H1 (cell line): ENCODE data around the gene HTR3E. TPM values are rescaled to one million over a fixed set of nuclear protein-coding genes. Genes with fewer than 3 reads are reported as not detected.

Source experiments
- CTCF ChIA-PET: fragments of 300-600 bp; sonication (Branson Sonifier 250); formaldehyde crosslinking; loops from one replicate; lab custom pipeline; 2021; ENCODE audit not compliant: partially characterized antibody; lab: Charles Lee
- POLR2A ChIA-PET: fragments of 300-600 bp; sonication (Branson Sonifier 250); formaldehyde crosslinking; loops from one replicate; lab custom pipeline; 2021; ENCODE audit warnings: inconsistent platforms; ENCODE audit not compliant: partially characterized antibody; lab: Charles Lee
- DNase-seq, 2 experiments: peaks; one replicate each; pipeline versions ENCODE4 v3.0.0 to v3.0.0-alpha.2; 2010 to 2022; ENCODE audit warnings: low spot score in 2 of 2, low read depth in 1 of 2, mixed read lengths in 1 of 2
- FAIRE-seq: peaks from 2 replicates; lab custom pipeline; 2011; peaks lifted over from hg19 to GRCh38; lab: Jason Lieb, UNC
- H2AFZ ChIP-seq: 2 replicates; pipeline ENCODE4 v1.8.1; 2012; ENCODE audit warnings: low read length, inconsistent platforms
- H2AK5ac ChIP-seq: 2 replicates; pipeline ENCODE4 v1.6.1; 2013; ENCODE audit warnings: low read depth, low read length
- H2BK120ac ChIP-seq: replicated peaks from 2 replicates; pipeline ENCODE3; 2013; ENCODE audit warnings: low read depth, low read length, inconsistent platforms
- H2BK12ac ChIP-seq: 2 replicates; pipeline ENCODE4 v1.6.1; 2013; ENCODE audit warnings: low read depth, low read length
- H2BK15ac ChIP-seq: 2 replicates; pipeline ENCODE4 v1.6.1; 2013; ENCODE audit warnings: low read length
- H2BK20ac ChIP-seq: 2 replicates; pipeline ENCODE4 v1.6.1; 2013; ENCODE audit warnings: low read length
- H2BK5ac ChIP-seq: 2 replicates; pipeline ENCODE4 v1.6.1; 2013; ENCODE audit warnings: low read depth, low read length
- H3K14ac ChIP-seq: 2 replicates; pipeline ENCODE4 v1.6.1; 2013; ENCODE audit warnings: inconsistent platforms; ENCODE audit not compliant: insufficient read length
- H3K18ac ChIP-seq: 2 replicates; pipeline ENCODE4 v1.6.1; 2013; ENCODE audit warnings: low read length; ENCODE audit errors: extremely low read depth
- H3K23ac ChIP-seq: 2 replicates; pipeline ENCODE4 v1.6.1; 2013; ENCODE audit warnings: inconsistent platforms; ENCODE audit not compliant: insufficient read length
- H3K23me2 ChIP-seq: 2 replicates; pipeline ENCODE4 v1.6.1; 2013; ENCODE audit warnings: low read depth, low read length
- H3K27ac ChIP-seq: 2 replicates; pipeline ENCODE4 v1.6.1; 2011; ENCODE audit warnings: low read depth, low read length, inconsistent platforms
- H3K27me3 ChIP-seq, 4 experiments: replicated peaks in 1 of 4; 1 replicate in 1 of 4; 2 replicates in 3 of 4; pipeline versions ENCODE4 v1.6.1 to v1.8.1; 2011 to 2013; ENCODE audit warnings: low read length in 3 of 4, mild to moderate bottlenecking in 3 of 4, inconsistent platforms in 2 of 4, mixed read lengths in 2 of 4, moderate library complexity in 1 of 4; ENCODE audit not compliant: control insufficient read depth in 3 of 4, insufficient read depth in 3 of 4; ENCODE audit errors: extremely low read depth in 1 of 4
- H3K36me3 ChIP-seq, 4 experiments: 2 replicates each; pipeline versions ENCODE4 v1.6.1 to v1.8.1; 2011 to 2013; ENCODE audit warnings: mild to moderate bottlenecking in 4 of 4, low read length in 3 of 4, moderate library complexity in 2 of 4, control low read depth in 1 of 4, inconsistent platforms in 1 of 4; ENCODE audit not compliant: insufficient read depth in 4 of 4, control insufficient read depth in 2 of 4
- H3K4ac ChIP-seq: replicated peaks from 2 replicates; pipeline ENCODE3; 2013; ENCODE audit warnings: low read length, low read depth, mixed read lengths, inconsistent platforms; ENCODE audit not compliant: insufficient read length
- H3K4me1 ChIP-seq, 4 experiments: replicated peaks in 1 of 4; 1 replicate in 1 of 4; 2 replicates in 3 of 4; pipeline versions ENCODE4 v1.6.1 to v1.8.1; 2011 to 2013; ENCODE audit warnings: low read length in 3 of 4, inconsistent platforms in 2 of 4, mixed read lengths in 1 of 4; ENCODE audit not compliant: insufficient read depth in 4 of 4, control insufficient read depth in 3 of 4
- H3K4me2 ChIP-seq, 2 experiments: 2 replicates each; pipeline versions ENCODE4 v1.6.1 to v1.8.1; 2011 to 2013; ENCODE audit warnings: low read depth in 2 of 2, low read length in 2 of 2, control low read depth in 1 of 2, inconsistent platforms in 1 of 2, mild to moderate bottlenecking in 1 of 2; ENCODE audit not compliant: insufficient read depth in 1 of 2
- H3K4me3 ChIP-seq, 4 experiments: fragments of 200-600, 300-600 bp in 1 of 4; sonication (generic), shearing (Covaris generic), sonication (Bioruptor Twin) in 1 of 4; 2 replicates each; pipeline versions ENCODE4 v1.5.1 to v1.8.1; 2011 to 2016; ENCODE audit warnings: low read length in 4 of 4, low read depth in 3 of 4, control low read depth in 2 of 4, inconsistent platforms in 2 of 4, mild to moderate bottlenecking in 2 of 4, mixed read lengths in 1 of 4, moderate library complexity in 1 of 4; ENCODE audit not compliant: insufficient read depth in 2 of 4; ENCODE audit errors: extremely low read depth in 1 of 4
- H3K56ac ChIP-seq: replicated peaks from 2 replicates; pipeline ENCODE3; 2013; ENCODE audit warnings: low read depth, mild to moderate bottlenecking, mixed read lengths, low read length, inconsistent platforms; ENCODE audit not compliant: insufficient read length
- H3K79me1 ChIP-seq: 2 replicates; pipeline ENCODE4 v1.6.1; 2013; ENCODE audit warnings: low read depth, low read length, control low read depth
- H3K79me2 ChIP-seq, 2 experiments: 2 replicates each; pipeline versions ENCODE4 v1.6.1 to v1.8.1; 2012 to 2013; ENCODE audit warnings: low read length in 2 of 2, mild to moderate bottlenecking in 2 of 2, inconsistent platforms in 1 of 2; ENCODE audit not compliant: insufficient read depth in 2 of 2, control insufficient read depth in 1 of 2
- H3K9ac ChIP-seq, 4 experiments: replicated peaks in 1 of 4; 1 replicate in 1 of 4; 2 replicates in 3 of 4; pipeline versions ENCODE4 v1.6.1 to v1.8.1; 2011 to 2013; ENCODE audit warnings: low read depth in 3 of 4, low read length in 3 of 4, control low read depth in 2 of 4, mild to moderate bottlenecking in 2 of 4, moderate library complexity in 2 of 4, inconsistent platforms in 1 of 4; ENCODE audit errors: extremely low read depth in 1 of 4
- H3K9me3 ChIP-seq, 2 experiments: 2 replicates each; pipeline versions ENCODE4 v1.6.1 to v1.8.1; 2012 to 2013; ENCODE audit warnings: mild to moderate bottlenecking in 2 of 2, moderate library complexity in 2 of 2, control low read depth in 1 of 2, inconsistent platforms in 1 of 2, low read depth in 1 of 2, low read length in 1 of 2, mixed read lengths in 1 of 2; ENCODE audit not compliant: insufficient read depth in 2 of 2
- H4K20me1 ChIP-seq, 2 experiments: replicated peaks in 1 of 2; 2 replicates each; pipeline versions ENCODE3 to v1.8.1; 2011 to 2013; ENCODE audit warnings: inconsistent platforms in 2 of 2, low read length in 2 of 2, mild to moderate bottlenecking in 1 of 2; ENCODE audit not compliant: insufficient read depth in 2 of 2, control insufficient read depth in 1 of 2
- H4K5ac ChIP-seq: 2 replicates; pipeline ENCODE4 v1.6.1; 2013; ENCODE audit warnings: low read length, low read depth, mixed read lengths, inconsistent platforms; ENCODE audit not compliant: insufficient read length
- H4K8ac ChIP-seq: 2 replicates; pipeline ENCODE4 v1.8.0; 2013; ENCODE audit warnings: mild to moderate bottlenecking, moderate library complexity, low read length, inconsistent platforms; ENCODE audit not compliant: insufficient read depth; ENCODE audit errors: extremely low read depth
- H4K91ac ChIP-seq: replicated peaks from 2 replicates; pipeline ENCODE3; 2013; ENCODE audit warnings: low read length, mixed read lengths, inconsistent platforms; ENCODE audit not compliant: insufficient read length
- BCL11A ChIP-seq, 2 experiments: IDR thresholded peaks; one replicate each; pipeline ENCODE4 v1.6.1; 2011; ENCODE audit warnings: low read depth in 2 of 2, low read length in 2 of 2, mild to moderate bottlenecking in 2 of 2
- HDAC2 ChIP-seq, 2 experiments: fragments of 300-600 bp in 1 of 2; sonication (generic) in 1 of 2; IDR thresholded peaks; 2 replicates each; pipeline ENCODE4 v1.6.1; 2011 to 2012; ENCODE audit warnings: low read depth in 2 of 2, low read length in 2 of 2, mild to moderate bottlenecking in 2 of 2, moderate library complexity in 2 of 2, borderline replicate concordance in 1 of 2, inconsistent platforms in 1 of 2
- KDM5A ChIP-seq: fragments of 200-600 bp; IDR thresholded peaks from 2 replicates; pipeline ENCODE4 v1.7.1; 2012; ENCODE audit warnings: mild to moderate bottlenecking, low read length, inconsistent platforms, mixed read lengths
- PHF8 ChIP-seq: fragments of 200-600 bp; sonication (generic); conservative IDR thresholded peaks from 2 replicates; pipeline ENCODE4 v1.7.1; 2012; ENCODE audit warnings: low read depth, mild to moderate bottlenecking, inconsistent platforms, low read length, moderate library complexity
- RBBP5 ChIP-seq: IDR thresholded peaks from 2 replicates; pipeline ENCODE4 v1.7.1; 2012; ENCODE audit warnings: low read depth, mild to moderate bottlenecking, inconsistent platforms, low read length, moderate library complexity, borderline replicate concordance
- RXRA ChIP-seq: IDR thresholded peaks from 2 replicates; pipeline ENCODE4 v1.6.1; 2011; ENCODE audit warnings: low read depth, mild to moderate bottlenecking, low read length, moderate library complexity; ENCODE audit not compliant: insufficient read depth
- SP2 ChIP-seq: IDR thresholded peaks from 2 replicates; pipeline ENCODE4 v1.6.1; 2012; ENCODE audit warnings: mild to moderate bottlenecking, low read length, inconsistent platforms
- SP4 ChIP-seq: IDR thresholded peaks from 2 replicates; pipeline ENCODE4 v1.6.1; 2012; ENCODE audit warnings: low read length, inconsistent platforms
- TAF7 ChIP-seq: optimal IDR thresholded peaks from 2 replicates; pipeline ENCODE3; 2011; ENCODE audit warnings: low read depth, mild to moderate bottlenecking, inconsistent platforms, low read length, moderate library complexity, borderline replicate concordance
- WGBS, 2 experiments: shearing (Covaris generic) in 1 of 2; methylation state at CpG; one replicate each; pipeline versions ENCODE4 v1.1.6 to v1.1.7; 2013 to 2015; ENCODE audit warnings: low lambda C conversion rate in 2 of 2, mixed read lengths in 2 of 2, inconsistent platforms in 1 of 2, low coverage in 1 of 2, missing lambda C conversion rate in 1 of 2; ENCODE audit not compliant: insufficient replicate concordance in 2 of 2, insufficient coverage in 1 of 2, insufficient read length in 1 of 2; ENCODE audit errors: extremely low coverage in 1 of 2, missing lambda C conversion rate in 1 of 2; 5-methylcytosine and 5-hydroxymethylcytosine counted together
- polyA plus RNA-seq, 7 experiments: library from polyadenylated mRNA; depleted of rRNA in 3 of 7; stranded (reverse) in 5 of 7; unstranded in 2 of 7; fragments of >200 nt in 5 of 7; fragments of 200-250 nt in 2 of 7; gene quantifications; 1 replicate in 5 of 7; 2 replicates in 1 of 7; 4 replicates in 1 of 7; pipeline versions ENCODE4 v1.2.1 to v1.2.3, GENCODE V29; 2011 to 2013; ENCODE audit warnings: missing spikeins in 2 of 7, mixed read lengths in 2 of 7
- total RNA-seq: library from RNA; stranded (reverse); fragmentation: NEBNext Ultra II Directional; extraction: Animal tissue kit (Norgen Biotek cat#: 25700); gene quantifications from 2 replicates; pipeline ENCODE4 v1.2.1, GENCODE V29; 2021
- TF ChIP-seq, protein P1 (sequence below): IDR thresholded peaks from 2 replicates; pipeline ENCODE4 v1.6.1; 2012; ENCODE audit warnings: inconsistent platforms

HTR3E gene
- total and polyA plus RNA-seq, 2 of the 8 experiments (the other 6 are each of a cell fraction or from before 2014, with no cell fraction given) = not detected

DNA sequence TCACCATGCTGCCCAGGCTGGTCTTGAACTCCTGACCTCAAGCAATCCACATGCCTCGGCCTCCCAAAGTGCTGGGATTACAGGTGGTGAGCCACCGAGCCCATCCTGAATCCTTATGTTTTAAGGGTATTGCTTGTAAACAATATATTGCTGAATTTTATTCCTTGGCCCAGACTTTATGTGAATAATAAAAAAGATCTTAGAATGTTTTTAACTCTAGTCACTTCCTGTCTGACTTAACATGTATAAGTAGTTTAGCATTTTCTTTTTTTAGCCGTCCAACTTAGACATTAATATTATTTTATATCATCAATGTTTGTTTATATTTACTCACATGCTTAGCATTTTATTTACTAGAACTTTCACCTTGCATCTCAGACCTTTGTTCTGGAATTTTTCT is 29.1 kb downstream of the HTR3E start:
- CTCF ChIA-PET = interaction anchor here (0.6 kb wide), 1 partner anchor 247 kb away, joined by 3 read pairs; no protein-coding TSS in a partner anchor
- no peak overlapping the region for H3K9ac ChIP-seq
- no peak overlapping the region for H2BK120ac ChIP-seq
- no peak overlapping the region for H4K8ac ChIP-seq
- H3K4me1 ChIP-seq = no peaks in the 10 kb centered on the region
- WGBS, 2 experiments = 92% methylated on average over 3 of the region's 3 CpGs; no CpG with 5 or more reads in 1 of the 2 experiments
- H4K91ac ChIP-seq = no peak overlapping the region
- no peak overlapping the region for H3K4ac ChIP-seq
- H2BK5ac ChIP-seq = no peak overlapping the region
- no peaks in the 10 kb centered on the region for H3K9me3 ChIP-seq
- H2BK20ac ChIP-seq = no peak overlapping the region
- no peak overlapping the region for H3K18ac ChIP-seq
- no peak overlapping the region for H4K5ac ChIP-seq
- H3K4me2 ChIP-seq = no peak overlapping the region
- H2AFZ ChIP-seq = no peak overlapping the region
- H2BK15ac ChIP-seq = no peak overlapping the region
- H3K36me3 ChIP-seq = no peaks in the 10 kb centered on the region
- H3K14ac ChIP-seq = no peak overlapping the region
- no peak for TF ChIP-seq RBBP5
- no peak for TF ChIP-seq RXRA
- no peak for TF ChIP-seq TAF7
- TF ChIP-seq BCL11A (IDR thresholded peaks at IDR 0.05; ENCODE audit: low read depth in 2 of 2, low read length in 2 of 2) = no peak
- no peak for TF ChIP-seq PHF8
- TF ChIP-seq, protein P1, sequence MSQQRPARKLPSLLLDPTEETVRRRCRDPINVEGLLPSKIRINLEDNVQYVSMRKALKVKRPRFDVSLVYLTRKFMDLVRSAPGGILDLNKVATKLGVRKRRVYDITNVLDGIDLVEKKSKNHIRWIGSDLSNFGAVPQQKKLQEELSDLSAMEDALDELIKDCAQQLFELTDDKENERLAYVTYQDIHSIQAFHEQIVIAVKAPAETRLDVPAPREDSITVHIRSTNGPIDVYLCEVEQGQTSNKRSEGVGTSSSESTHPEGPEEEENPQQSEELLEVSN = no peak
- no peak for TF ChIP-seq KDM5A
- no peak for TF ChIP-seq SP4
- TF ChIP-seq SP2 = no peak
- no peak for TF ChIP-seq HDAC2 (IDR thresholded peaks at IDR 0.05; ENCODE audit: borderline replicate concordance in 1 of 2, low read depth in 2 of 2, low read length in 2 of 2)
- H2AK5ac ChIP-seq = no peak overlapping the region
- H4K20me1 ChIP-seq = no peaks in the 10 kb centered on the region
- H3K23ac ChIP-seq = no peak overlapping the region
- no peak overlapping the region for H3K4me3 ChIP-seq
- H3K79me1 ChIP-seq = no peaks in the 10 kb centered on the region
- H2BK12ac ChIP-seq = no peak overlapping the region
- no peaks in the 10 kb centered on the region for H3K23me2 ChIP-seq
- no peaks in the 10 kb centered on the region for H3K27me3 ChIP-seq
- H3K56ac ChIP-seq = no peak overlapping the region
- H3K27ac ChIP-seq = no peak overlapping the region
- DNase-seq (no peak), FAIRE-seq (no peak)
- H3K79me2 ChIP-seq = no peaks in the 10 kb centered on the region
- POLR2A ChIA-PET = no interaction called here
